ENCODE data around the gene ELP2. TPM values are rescaled to one million over a fixed set of nuclear protein-coding genes. Genes with fewer than 3 reads are reported as not detected.
"Not testable (repeated sequence)": the region's sequence is repeated elsewhere in the genome, so short reads cannot be mapped to it uniquely, and the experiment has no call there.

ELP2 gene
- total RNA-seq, 1 donor from 2014 or later: 69.0 TPM

DNA sequence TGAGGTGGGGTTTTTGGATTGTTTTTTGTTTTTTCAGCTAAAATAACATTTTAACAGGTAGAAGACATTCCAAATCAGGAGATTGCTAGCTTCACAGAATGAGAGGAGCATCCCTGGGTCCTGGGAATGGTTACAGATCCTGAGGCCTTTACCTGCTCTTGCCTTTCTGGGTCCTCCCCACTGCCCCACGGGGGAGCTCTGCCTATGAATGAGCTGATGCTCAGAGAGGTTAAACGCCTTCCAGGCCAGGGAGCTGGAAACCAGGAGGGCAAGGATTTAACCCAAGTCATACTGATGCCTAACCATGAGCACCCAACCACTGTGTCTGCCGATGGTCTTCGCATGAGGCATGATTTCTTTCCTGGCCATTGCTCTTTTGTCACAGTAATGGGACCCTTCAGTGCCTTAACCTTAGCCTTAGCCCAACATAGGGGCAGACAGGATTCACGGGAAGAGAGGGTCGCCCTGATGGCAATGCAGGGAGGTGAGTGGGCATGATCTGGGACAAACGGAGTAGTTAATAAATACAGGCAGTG is 73.7 kb downstream of the ELP2 start:
- DNase-seq: no peak
- TF ChIP-seq, protein P1, sequence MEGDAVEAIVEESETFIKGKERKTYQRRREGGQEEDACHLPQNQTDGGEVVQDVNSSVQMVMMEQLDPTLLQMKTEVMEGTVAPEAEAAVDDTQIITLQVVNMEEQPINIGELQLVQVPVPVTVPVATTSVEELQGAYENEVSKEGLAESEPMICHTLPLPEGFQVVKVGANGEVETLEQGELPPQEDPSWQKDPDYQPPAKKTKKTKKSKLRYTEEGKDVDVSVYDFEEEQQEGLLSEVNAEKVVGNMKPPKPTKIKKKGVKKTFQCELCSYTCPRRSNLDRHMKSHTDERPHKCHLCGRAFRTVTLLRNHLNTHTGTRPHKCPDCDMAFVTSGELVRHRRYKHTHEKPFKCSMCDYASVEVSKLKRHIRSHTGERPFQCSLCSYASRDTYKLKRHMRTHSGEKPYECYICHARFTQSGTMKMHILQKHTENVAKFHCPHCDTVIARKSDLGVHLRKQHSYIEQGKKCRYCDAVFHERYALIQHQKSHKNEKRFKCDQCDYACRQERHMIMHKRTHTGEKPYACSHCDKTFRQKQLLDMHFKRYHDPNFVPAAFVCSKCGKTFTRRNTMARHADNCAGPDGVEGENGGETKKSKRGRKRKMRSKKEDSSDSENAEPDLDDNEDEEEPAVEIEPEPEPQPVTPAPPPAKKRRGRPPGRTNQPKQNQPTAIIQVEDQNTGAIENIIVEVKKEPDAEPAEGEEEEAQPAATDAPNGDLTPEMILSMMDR (IDR thresholded peaks at IDR 0.05): no peak
- no peak overlapping the region for H3K27ac ChIP-seq
- H3K27me3 ChIP-seq: no peaks in the 10 kb centered on the region
- intact Hi-C loops (cut with DNase I): no loop called here
- no peaks in the 10 kb centered on the region for H3K4me1 ChIP-seq
- H3K9me3 ChIP-seq: no peaks in the 10 kb centered on the region
- H3K4me3 ChIP-seq: no peak overlapping the region
- no peak for ATAC-seq
- no peaks in the 10 kb centered on the region for H3K36me3 ChIP-seq

DNA sequence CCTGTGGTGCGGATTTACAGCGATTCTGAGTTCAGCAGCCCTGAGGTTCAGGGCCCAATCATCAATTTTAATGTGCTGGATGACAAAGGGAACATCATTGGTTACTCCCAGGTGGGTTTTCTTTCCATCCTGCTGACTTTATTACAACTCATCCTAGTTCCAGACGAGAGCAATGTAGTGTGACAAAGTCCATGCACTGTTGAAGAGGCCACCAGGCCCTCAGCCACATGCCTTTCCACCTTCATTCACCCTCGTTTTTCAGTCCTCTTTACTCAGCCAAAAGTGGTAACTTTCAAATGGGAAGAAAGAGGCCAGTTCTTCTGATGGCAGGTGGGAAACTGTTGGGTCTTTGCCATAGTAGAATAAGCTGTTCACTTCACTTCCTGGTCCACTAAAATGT is 75.5 kb downstream of the ELP2 start:
- ATAC-seq (no peak), DNase-seq (no peak)
- no peak overlapping the region for H3K27ac ChIP-seq
- no peaks in the 10 kb centered on the region for H3K27me3 ChIP-seq
- no peaks in the 10 kb centered on the region for H3K36me3 ChIP-seq
- no peaks in the 10 kb centered on the region for H3K9me3 ChIP-seq
- TF ChIP-seq, protein P1 (IDR thresholded peaks at IDR 0.05): no peak
- H3K4me1 ChIP-seq: no peaks in the 10 kb centered on the region
- H3K4me3 ChIP-seq: no peak overlapping the region
- intact Hi-C loops (cut with DNase I): no loop called here

DNA sequence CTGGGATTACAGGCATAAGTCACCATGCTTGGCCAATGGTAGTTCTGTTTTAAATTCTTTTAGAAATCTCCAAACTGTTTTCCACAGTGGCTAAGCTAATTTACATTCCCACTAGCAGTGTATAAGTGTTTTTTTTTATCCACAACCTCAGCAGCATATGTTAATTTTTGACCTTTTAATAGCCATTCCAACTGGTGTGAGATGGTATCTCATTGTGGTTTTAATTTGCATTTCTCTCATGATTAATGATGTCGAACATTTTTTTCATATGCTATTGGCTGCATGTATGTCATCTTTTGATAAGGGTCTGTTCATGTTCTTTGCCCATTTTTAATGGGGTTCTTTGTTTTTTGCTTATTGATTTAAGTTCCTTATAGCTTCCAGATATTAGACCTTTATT is 77.6 kb downstream of the ELP2 start:
- ATAC-seq (no peak), DNase-seq (no peak)
- no peak overlapping the region for H3K4me3 ChIP-seq
- no peaks in the 10 kb centered on the region for H3K4me1 ChIP-seq
- intact Hi-C loops (cut with DNase I): no loop called here
- H3K9me3 ChIP-seq: no peaks in the 10 kb centered on the region
- TF ChIP-seq, protein P1 (IDR thresholded peaks at IDR 0.05): no peak
- no peaks in the 10 kb centered on the region for H3K36me3 ChIP-seq
- H3K27ac ChIP-seq: no peak overlapping the region
- no peaks in the 10 kb centered on the region for H3K27me3 ChIP-seq

DNA sequence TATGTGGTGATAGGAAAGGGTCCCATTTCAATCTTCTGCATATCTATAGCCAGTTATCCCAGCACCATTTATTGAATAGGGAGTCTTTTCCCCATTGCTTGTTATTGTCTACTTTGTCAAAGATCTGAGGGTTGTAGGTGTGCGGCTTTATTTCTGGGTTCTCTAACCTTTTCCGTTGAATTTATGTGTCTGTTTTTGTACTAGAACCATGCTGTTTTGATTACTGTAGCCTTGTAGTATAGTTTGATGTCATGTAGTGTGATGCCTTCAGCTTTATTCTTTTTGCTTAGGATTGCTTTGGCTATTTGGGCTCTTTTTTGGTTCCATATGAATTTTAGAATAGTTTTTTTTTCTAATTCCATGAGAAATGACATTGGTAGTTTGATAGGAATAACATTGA is 78.3 kb downstream of the ELP2 start:
- H3K27me3 ChIP-seq; intact Hi-C loops (cut with DNase I); H3K36me3 ChIP-seq; H3K4me1 ChIP-seq; DNase-seq; H3K9me3 ChIP-seq; H3K4me3 ChIP-seq; H3K27ac ChIP-seq; ATAC-seq: not testable (repeated sequence)

DNA sequence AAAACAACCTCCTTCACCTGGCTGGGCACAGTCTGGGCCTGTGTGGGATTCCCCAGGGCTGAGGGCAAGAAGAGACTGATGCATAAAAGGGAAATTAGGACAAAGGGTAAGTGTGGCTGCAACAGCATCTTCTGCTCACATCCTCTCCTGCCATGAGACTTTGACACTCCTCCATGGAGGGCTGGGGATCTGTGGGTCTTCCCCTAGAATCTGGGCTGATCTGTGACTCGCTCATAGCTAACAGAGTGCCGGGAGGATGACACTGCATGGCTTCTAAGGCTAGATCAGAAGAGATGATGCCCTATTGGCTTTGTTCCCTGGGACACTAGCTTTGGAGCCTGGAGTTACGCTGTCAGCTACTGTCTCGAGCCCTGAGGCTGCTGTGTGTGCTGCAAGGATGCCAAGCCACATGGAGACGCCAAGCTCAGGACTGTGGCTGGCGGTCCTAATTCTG is 81.9 kb downstream of the ELP2 start:
- TF ChIP-seq, protein P1 (IDR thresholded peaks at IDR 0.05): no peak
- Histone ChIP-seq H3K4me3 (no peak overlapping the region), H3K4me1 (no peaks in the 10 kb centered on the region), H3K27ac (no peak overlapping the region), H3K9me3 (no peaks in the 10 kb centered on the region), H3K36me3 (no peaks in the 10 kb centered on the region), H3K27me3 (no peaks in the 10 kb centered on the region)
- DNase-seq (no peak), ATAC-seq (no peak)
- intact Hi-C loops (cut with DNase I): no loop called here

DNA sequence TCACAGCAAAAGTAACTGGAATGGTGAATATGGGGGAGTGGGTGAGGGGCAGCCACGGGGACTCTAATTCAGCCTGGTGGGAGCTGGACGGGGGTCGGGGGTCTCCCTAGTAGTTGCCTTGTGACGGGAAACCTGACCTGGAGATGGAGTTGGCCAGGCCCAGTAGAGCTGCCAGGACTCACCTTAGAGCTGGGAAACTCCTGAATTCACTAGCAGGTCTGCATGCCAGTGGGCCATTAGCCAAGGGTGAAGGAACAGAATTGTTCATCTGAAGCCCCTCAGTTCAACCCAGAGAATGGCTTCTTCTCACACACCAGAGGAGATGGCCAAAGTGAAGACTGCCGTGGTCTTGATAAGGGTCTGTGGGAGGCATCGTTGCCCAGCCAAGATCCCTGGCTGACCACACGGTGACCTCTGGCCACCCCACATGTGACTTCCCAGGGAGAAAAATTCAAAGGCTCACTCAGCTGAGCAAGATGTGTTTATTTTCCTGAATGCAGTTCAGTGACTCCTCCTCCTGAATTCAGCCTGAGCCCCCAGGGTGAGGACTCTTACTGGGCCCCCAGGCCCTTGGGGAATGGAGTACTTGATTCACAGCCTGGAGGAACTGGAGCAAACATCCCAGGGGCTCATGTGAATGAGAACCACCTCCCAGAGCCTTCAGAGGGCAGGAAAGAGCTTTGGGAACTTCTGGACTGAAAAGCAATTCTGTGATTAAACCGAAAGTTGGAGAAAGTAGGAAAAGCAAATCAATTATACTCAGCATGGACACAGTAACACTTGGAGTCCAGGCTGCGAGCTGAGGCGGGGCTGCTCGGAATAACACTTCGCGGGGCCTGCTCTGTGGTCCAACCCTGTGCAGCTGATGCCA is 82.8 kb downstream of the ELP2 start:
- no peaks in the 10 kb centered on the region for H3K9me3 ChIP-seq
- no peaks in the 10 kb centered on the region for H3K4me1 ChIP-seq
- no peaks in the 10 kb centered on the region for H3K36me3 ChIP-seq
- TF ChIP-seq, protein P1 (IDR thresholded peaks at IDR 0.05): no peak
- H3K27ac ChIP-seq: no peak overlapping the region
- H3K27me3 ChIP-seq: no peaks in the 10 kb centered on the region
- no peak overlapping the region for H3K4me3 ChIP-seq
- DNase-seq: no peak
- intact Hi-C loops (cut with DNase I): no loop called here
- no peak for ATAC-seq

All from upper lobe of right lung (tissue), 1 donor.